GM12801 (cell line): ENCODE results near the gene ARL5C.

ENCODE experiments used
- TF ChIP-seq, protein P1 (sequence below): IDR thresholded peaks from one replicate; pipeline ENCODE4 v1.5.1; 2011; ENCODE audit warnings: control low read depth; ENCODE audit not compliant: insufficient read length; ENCODE audit errors: extremely low read depth

Gene ARL5C

DNA sequence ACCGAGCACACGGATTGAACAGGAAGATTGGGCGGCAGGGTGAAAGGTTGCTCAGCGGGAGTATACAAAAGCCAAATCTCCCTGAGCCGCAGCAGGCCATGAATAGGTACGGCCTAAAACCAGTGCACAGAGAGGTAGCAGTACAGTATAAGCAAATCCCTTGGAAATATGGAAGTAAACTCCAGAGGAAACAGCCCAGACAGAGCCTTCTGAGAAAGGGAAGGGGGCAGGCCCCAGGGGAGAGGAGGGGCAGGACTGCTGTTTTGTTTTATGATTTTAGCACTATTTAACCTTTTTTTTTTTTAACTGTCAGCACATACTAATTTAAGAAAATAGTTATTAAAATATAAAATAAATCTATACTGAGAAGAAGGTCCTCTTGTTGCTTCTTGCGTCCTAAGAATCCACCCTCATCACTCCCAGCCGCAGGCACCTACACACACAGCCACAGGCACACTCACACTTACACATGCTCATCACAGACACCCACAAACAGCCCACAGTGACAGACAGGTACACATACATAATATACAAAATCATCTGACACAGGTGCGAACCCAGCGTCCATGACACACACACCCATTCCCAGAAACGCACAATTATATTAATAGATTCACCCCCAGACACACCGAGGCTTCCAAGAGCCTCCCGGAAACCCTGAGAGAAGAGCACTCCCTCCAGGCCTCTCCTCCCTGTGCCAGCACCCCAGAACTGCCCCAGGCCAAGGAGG is 27.4 kb downstream of the ARL5C start:
- TF ChIP-seq, protein P1, sequence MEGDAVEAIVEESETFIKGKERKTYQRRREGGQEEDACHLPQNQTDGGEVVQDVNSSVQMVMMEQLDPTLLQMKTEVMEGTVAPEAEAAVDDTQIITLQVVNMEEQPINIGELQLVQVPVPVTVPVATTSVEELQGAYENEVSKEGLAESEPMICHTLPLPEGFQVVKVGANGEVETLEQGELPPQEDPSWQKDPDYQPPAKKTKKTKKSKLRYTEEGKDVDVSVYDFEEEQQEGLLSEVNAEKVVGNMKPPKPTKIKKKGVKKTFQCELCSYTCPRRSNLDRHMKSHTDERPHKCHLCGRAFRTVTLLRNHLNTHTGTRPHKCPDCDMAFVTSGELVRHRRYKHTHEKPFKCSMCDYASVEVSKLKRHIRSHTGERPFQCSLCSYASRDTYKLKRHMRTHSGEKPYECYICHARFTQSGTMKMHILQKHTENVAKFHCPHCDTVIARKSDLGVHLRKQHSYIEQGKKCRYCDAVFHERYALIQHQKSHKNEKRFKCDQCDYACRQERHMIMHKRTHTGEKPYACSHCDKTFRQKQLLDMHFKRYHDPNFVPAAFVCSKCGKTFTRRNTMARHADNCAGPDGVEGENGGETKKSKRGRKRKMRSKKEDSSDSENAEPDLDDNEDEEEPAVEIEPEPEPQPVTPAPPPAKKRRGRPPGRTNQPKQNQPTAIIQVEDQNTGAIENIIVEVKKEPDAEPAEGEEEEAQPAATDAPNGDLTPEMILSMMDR = no peak

DNA sequence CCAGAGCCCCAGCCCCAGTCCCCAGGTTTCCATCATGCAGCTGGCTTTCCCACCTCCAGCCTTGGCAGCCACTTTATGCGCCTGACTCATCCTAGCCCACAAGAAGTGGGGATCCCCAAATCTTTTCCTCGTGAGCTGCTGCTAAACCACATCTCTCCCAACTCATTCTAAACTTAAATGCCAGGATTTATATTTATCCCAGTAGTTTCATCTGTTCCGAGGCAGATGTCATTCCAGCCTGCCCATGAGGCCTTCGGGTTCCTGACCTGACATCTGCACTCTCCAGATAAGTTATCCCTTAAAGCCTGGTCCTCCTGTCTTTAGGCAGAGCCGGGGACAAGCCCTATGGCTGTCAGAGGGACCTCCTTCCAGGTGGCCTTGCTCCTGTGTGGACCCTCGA is 31.1 kb downstream of the ARL5C start:
- TF ChIP-seq, protein P1 = no peak

- TF ChIP-seq, protein P1 = no peak
Measured at GRCh38 chr17:39132192-39132610, 33.8 kb downstream of the ARL5C start.

GRCh38 chr17:39131616-39132015 is 34.3 kb downstream of the ARL5C start:
- TF ChIP-seq, protein P1 = no peak

GRCh38 chr17:39130205-39130604 is 35.8 kb downstream of the ARL5C start:
- TF ChIP-seq, protein P1 = no peak

GRCh38 chr17:39126436-39126835 is 39.5 kb downstream of the ARL5C start:
- TF ChIP-seq, protein P1 = no peak

DNA sequence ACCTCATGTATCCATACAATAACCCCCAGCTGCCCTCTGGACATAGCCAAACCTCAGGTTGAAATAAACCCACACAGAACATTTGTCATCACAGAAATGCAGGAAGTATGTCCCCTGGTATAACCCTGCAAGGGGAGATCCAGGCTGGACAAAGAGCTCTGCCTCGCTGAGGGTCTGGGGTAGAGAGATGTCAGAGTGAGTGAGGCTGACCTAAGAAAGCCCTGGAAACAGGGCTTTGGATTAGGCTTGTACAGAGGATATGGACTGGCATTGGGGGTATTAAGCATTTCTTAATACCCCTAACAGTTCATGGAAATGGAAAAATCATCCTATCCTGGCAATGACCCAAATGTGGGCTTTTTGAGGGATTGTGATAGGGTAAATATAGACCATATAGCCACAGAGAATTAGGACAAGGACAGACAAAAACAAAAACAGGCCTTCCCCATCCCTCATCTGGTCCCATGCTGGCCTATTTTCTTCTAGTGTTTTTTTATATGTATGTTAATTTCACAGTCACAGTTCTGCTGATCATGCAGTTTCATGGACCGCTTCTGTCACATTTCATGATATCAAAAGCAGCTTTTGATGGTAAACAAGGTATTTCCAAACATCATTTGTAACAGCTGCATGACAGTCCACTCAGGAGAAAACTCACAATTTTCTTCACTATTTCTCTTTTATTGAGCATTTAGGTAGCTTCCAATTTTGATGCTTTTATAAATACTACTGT is 40.7 kb downstream of the ARL5C start:
- TF ChIP-seq, protein P1 = no peak
